Hepatocyte (in vitro differentiated cells): Measurements from ENCODE around the gene MAX.
"Not testable (repeated sequence)": the region's sequence is repeated elsewhere in the genome, so short reads cannot be mapped to it uniquely, and the experiment has no call there.

Source experiments
- CTCF ChIP-seq: fragments of 200-600 bp; sonication (generic); IDR thresholded peaks from 2 replicates; pipeline ENCODE4 v1.5.1; 2016; ENCODE audit warnings: antibody characterized with exemption, mild to moderate bottlenecking; ENCODE audit not compliant: poor library complexity
- EZH2 ChIP-seq: fragments of 200-600 bp; sonication (generic); IDR thresholded peaks from 2 replicates; pipeline ENCODE4 v1.6.1; 2016; ENCODE audit warnings: antibody characterized with exemption, mild to moderate bottlenecking, borderline replicate concordance
- EZH2phosphoT487 ChIP-seq: fragments of 200-600 bp; sonication (generic); IDR thresholded peaks from one replicate; pipeline ENCODE4 v1.6.1; 2018; ENCODE audit warnings: antibody characterized with exemption, mild to moderate bottlenecking, low read depth, moderate library complexity; ENCODE audit not compliant: unreplicated experiment, severe bottlenecking

- not testable (repeated sequence) for TF ChIP-seq CTCF, EZH2, EZH2phosphoT487
These were observed 15.6 kb downstream of the MAX start for GRCh38 chr14:65086686-65087085.
